ENCODE results near the gene PLA1A. TPM values are rescaled to one million over a fixed set of nuclear protein-coding genes. Genes with fewer than 3 reads are reported as not detected.

Gene PLA1A
- total RNA-seq, 1 donor = not detected

DNA sequence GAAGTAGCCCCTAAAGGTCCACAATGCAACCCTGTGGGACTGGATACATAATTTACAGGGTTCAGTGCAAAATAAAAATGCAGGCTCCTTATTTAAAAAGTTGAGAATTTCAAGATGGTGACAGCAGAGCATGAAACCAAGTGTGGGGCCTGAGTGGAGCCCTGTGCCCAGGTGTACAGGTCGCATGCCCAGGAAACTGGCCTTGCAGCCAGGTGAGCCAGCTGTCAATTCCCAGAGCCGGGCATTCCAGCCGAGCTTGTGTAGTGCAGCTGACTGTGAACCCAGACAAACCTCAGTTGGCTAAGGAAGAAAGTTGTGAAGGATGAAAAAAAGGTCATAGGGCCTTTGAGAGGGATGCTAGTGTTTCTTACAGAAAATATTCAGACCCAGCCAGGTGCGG is 35.1 kb downstream of the PLA1A start:
- H3K4me3 ChIP-seq (ENCODE audit: low read depth, low read length) = no peak overlapping the region
- TF ChIP-seq CTCF (IDR thresholded peaks at IDR 0.05; ENCODE audit: insufficient read depth, low read depth, low read length) = no peak
- no peak for DNase-seq (ENCODE audit: low read depth)

- no peak for DNase-seq (ENCODE audit: low read depth)
- no peak overlapping the region for H3K4me3 ChIP-seq (ENCODE audit: low read depth, low read length)
- no peak for TF ChIP-seq CTCF (IDR thresholded peaks at IDR 0.05; ENCODE audit: insufficient read depth, low read depth, low read length)
These were observed 38.0 kb downstream of the PLA1A start for GRCh38 chr3:119635719-119636118.

GRCh38 chr3:119636249-119636648 is 38.6 kb downstream of the PLA1A start:
- TF ChIP-seq CTCF (IDR thresholded peaks at IDR 0.05; ENCODE audit: insufficient read depth, low read depth, low read length) = no peak
- peak; percentile 55 for DNase-seq (ENCODE audit: low read depth)

DNA sequence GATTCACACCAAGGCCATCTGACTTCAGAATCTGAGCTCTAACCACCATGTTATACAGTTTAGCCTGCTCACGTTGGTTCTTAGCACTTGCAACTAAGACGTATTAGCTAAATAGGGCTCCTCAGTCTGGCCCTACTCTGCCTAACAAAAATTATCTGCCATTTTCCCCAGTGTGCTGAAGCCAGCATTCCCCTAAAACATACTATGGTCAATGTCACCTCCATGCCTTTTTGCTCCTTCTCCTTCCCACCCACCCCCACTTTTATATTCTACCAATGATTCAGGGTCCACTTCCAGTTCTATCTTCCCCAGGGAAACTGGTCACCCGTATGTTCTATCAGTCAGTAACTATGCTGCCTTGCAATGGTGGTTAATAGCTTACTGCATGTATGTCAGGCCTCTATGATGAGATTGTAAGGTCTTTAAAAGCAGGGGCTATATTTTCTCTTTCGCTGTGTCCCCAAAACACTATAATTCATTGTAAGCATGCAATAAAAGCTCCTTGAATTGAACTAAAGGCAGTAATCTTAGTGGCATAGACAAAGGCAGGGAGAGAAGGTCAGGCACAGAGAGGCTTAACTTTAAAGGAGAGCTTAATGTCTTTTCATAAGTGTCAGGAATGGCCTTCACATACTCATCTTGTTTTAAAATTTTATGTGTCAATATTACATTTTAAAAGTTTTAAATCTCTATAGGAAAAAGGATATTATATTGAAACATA is 39.4 kb downstream of the PLA1A start:
- no peak for TF ChIP-seq CTCF (IDR thresholded peaks at IDR 0.05; ENCODE audit: insufficient read depth, low read depth, low read length)
- peak; percentile 26 for DNase-seq (ENCODE audit: low read depth)

More at GRCh38 chr3:119636249-119636648, 38.6 kb downstream of the PLA1A start:
- H3K4me3 ChIP-seq (ENCODE audit: low read depth, low read length) = no peak overlapping the region

GRCh38 chr3:119637679-119638477 is 40.2 kb downstream of the PLA1A start:
- no peak for TF ChIP-seq CTCF (IDR thresholded peaks at IDR 0.05; ENCODE audit: insufficient read depth, low read depth, low read length)
- peak; percentile 74 for DNase-seq (ENCODE audit: low read depth)

More for the DNA sequence above, 39.4 kb downstream of the PLA1A start:
- H3K4me3 ChIP-seq (ENCODE audit: low read depth, low read length) = no peak overlapping the region

DNA sequence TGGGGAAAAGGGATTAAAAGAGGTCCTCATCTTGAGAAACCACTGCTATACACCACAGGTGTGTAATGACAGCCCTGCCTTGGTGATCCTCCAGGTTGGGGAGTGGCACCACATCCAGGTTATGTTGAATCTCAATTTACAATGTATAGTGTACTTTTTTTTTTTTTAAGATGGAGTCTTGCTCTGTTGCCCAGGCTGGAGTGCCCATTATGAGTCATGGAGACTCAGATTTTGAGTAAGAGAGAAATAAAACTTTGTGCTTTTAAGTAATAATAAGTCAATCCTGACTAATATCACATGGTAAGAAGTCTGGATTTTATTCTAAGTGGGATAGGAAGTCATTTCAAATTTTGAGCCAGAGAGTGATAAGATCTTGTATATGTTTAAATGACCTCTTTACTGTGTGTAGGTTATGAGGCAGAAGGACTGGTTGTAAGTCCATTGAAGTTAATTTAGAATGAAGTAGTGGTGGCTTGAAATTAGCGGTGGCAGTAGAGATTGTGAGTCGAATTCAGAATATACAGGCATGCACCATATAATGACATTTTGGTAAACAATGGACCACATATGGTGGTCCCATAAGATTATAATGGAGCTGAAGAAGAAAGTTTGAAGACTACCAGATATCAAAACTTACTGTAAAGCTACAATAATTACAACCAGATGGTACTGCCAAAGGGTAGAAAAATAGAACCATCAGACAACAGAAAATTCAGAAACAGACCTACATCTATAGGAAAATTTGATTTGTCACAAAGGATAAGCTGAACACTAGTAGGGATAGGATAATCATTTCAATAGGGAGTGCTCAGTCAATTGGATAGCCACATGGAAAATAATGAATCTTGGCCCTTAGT is 42.0 kb downstream of the PLA1A start:
- no peak for TF ChIP-seq CTCF (IDR thresholded peaks at IDR 0.05; ENCODE audit: insufficient read depth, low read depth, low read length)
- H3K4me3 ChIP-seq (ENCODE audit: low read depth, low read length) = no peak overlapping the region
- DNase-seq (ENCODE audit: low read depth) = no peak

More at GRCh38 chr3:119637679-119638477, 40.2 kb downstream of the PLA1A start:
- no peak overlapping the region for H3K4me3 ChIP-seq (ENCODE audit: low read depth, low read length)

All from fibroblast of villous mesenchyme (primary cell).